Stimulated activated naive B cell treated with anti-CD40 and anti-IgM and Interleukin-4, amounts not matched to agents 10 μg/mL and 1 μg/mL and 100 μg/mL, for 72 hours (primary cell): ENCODE measurements around the gene ALPI.
"Not testable (repeated sequence)": the region's sequence is repeated elsewhere in the genome, so short reads cannot be mapped to it uniquely, and the experiment has no call there.

ENCODE experiments used
- ATAC-seq, 2 donors: fragments of 150-1000 bp; cut with Tn5 transposase; replicated peaks; 2 replicates each; pipeline ENCODE4 v1.10.0; 2021; ENCODE audit warnings: moderate library complexity in 1 of 2
- DNase-seq: peaks from one replicate; pipeline ENCODE4 v3.0.0; 2021
- H3K27ac Mint-ChIP-seq: one replicate; pipeline ENCODE4 v1.8.0; 2022; ENCODE audit warnings: mild to moderate bottlenecking, mixed read lengths
- H3K27me3 Mint-ChIP-seq, 2 donors: one replicate each; pipeline ENCODE4 v1.8.0; 2022; ENCODE audit warnings: mixed read lengths in 2 of 2
- H3K36me3 Mint-ChIP-seq, 2 donors: one replicate each; pipeline ENCODE4 v1.8.0; 2022; ENCODE audit warnings: mixed read lengths in 2 of 2, mild to moderate bottlenecking in 1 of 2
- H3K4me1 Mint-ChIP-seq, 2 donors: one replicate each; pipeline ENCODE4 v1.8.0; 2022; ENCODE audit warnings: mixed read lengths in 2 of 2, mild to moderate bottlenecking in 1 of 2
- H3K4me3 Mint-ChIP-seq, 2 donors: one replicate each; pipeline ENCODE4 v1.8.0; 2022; ENCODE audit warnings: mild to moderate bottlenecking in 2 of 2, mixed read lengths in 2 of 2, moderate library complexity in 1 of 2
- H3K9me3 Mint-ChIP-seq, 2 donors: one replicate each; pipeline ENCODE4 v1.8.0; 2022; ENCODE audit warnings: mixed read lengths in 2 of 2, mild to moderate bottlenecking in 1 of 2

Gene ALPI

DNA sequence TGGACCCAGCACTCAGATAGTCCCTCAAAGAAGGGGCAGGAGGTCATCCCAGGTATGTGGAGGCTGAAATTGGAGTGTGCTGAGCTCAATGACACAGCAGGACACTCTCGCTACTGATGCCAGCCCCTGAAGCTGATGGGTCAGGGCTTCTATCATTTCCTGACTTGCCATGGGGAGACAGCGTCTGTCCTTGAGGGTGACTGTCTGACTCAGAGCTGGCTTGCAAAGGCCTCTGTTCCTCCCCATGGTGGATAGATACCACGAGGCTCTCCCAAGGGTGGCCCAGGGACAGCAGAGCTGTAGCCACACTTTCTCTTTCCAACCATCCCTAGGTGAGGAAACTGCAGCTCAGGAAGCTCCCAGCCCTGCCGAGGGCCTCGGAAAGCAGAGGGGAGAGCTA, 38.5 kb upstream of the ALPI start:
- no peak for DNase-seq
- no peak for ATAC-seq
- peaks cover 25 to 46% of the 10 kb centered on the region in 2 donors for H3K4me1 Mint-ChIP-seq
- H3K27me3 Mint-ChIP-seq = peaks cover 53 to 84% of the 10 kb centered on the region in 2 donors
- H3K9me3 Mint-ChIP-seq = peaks cover 0 to 4% of the 10 kb centered on the region in 2 donors
- no peak overlapping the region for H3K27ac Mint-ChIP-seq
- H3K36me3 Mint-ChIP-seq = peaks cover 0 to 5% of the 10 kb centered on the region in 2 donors
- H3K4me3 Mint-ChIP-seq = no peak overlapping the region

GRCh38 chr2:232418056-232418455, 37.9 kb upstream of the ALPI start:
- peak overlapping the region; percentile 26 to 66 for H3K4me3 Mint-ChIP-seq
- peaks cover 0 to 8% of the 10 kb centered on the region in 2 donors for H3K36me3 Mint-ChIP-seq
- peaks cover 21 to 40% of the 10 kb centered on the region in 2 donors for H3K4me1 Mint-ChIP-seq
- H3K27ac Mint-ChIP-seq = no peak overlapping the region
- DNase-seq (no peak), ATAC-seq (no peak)
- H3K9me3 Mint-ChIP-seq = peaks cover 0 to 4% of the 10 kb centered on the region in 2 donors
- peaks cover 57 to 89% of the 10 kb centered on the region in 2 donors for H3K27me3 Mint-ChIP-seq

- H3K27ac Mint-ChIP-seq = no peak overlapping the region
- peaks cover 0 to 8% of the 10 kb centered on the region in 2 donors for H3K36me3 Mint-ChIP-seq
- peaks cover 0 to 4% of the 10 kb centered on the region in 2 donors for H3K9me3 Mint-ChIP-seq
- peaks cover 15 to 34% of the 10 kb centered on the region in 2 donors for H3K4me1 Mint-ChIP-seq
- peak overlapping the region; percentile 79 to 83 for H3K4me3 Mint-ChIP-seq
- ATAC-seq (peak; percentile 43 to 47), DNase-seq (no peak)
- peaks cover 63 to 90% of the 10 kb centered on the region in 2 donors for H3K27me3 Mint-ChIP-seq
Measured at GRCh38 chr2:232418466-232419244, 37.3 kb upstream of the ALPI start.

DNA sequence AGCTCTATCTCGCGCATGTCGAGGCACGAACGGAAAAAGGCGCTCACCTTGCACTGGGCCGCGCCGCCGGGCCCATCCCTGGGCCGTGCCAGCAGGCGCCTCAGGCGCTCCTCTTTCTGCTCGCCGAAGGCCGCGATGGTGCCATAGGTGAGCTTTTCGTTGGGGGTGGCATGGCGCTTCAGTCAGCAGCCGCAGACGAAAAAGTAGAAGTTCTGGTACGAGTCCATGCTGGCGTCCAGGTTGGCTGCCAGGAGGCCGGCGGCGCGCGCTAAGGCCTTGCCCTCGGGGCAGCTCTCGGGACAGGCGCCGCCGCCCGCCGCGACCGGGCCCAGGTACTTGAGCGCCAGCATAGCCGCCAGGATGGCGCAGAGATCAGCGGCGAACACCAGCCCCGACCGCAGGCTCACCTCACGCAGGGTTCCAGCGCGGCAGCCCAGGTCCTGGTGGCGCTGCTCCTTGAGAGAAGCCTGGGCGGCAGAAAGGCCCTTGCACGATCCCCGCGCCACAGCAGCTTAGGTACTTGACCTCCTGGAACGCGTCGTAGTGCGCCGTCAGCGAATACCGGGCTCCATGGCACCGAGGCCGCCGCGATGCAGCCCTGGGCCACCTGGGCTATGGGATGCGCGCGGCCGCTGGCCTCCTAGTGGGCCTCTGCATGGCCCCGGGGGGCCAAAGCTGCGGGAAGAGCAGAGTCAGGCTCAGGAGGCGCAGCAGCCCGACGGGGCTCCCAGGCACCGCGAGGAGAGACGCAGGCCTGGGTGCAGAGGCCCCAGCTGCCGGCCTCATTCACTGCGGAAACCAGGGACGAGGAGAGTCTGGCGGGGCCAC, 36.5 kb upstream of the ALPI start:
- DNase-seq = no peak
- Mint-ChIP-seq H3K4me3 (peak overlapping the region; percentile 79 to 83), H3K36me3 (peaks cover 0 to 8% of the 10 kb centered on the region in 2 donors), H3K9me3 (peaks cover 0 to 4% of the 10 kb centered on the region in 2 donors), H3K4me1 (peaks cover 14 to 29% of the 10 kb centered on the region in 2 donors), H3K27me3 (peaks cover 67 to 86% of the 10 kb centered on the region in 2 donors), H3K27ac (no peak overlapping the region)
- ATAC-seq = peak; percentile 21 to 37

GRCh38 chr2:232420073-232420454, 35.9 kb upstream of the ALPI start:
- Mint-ChIP-seq H3K4me3 (peak overlapping the region; percentile 2 to 77), H3K9me3 (peaks cover 0 to 4% of the 10 kb centered on the region in 2 donors), H3K27me3 (peaks cover 64 to 91% of the 10 kb centered on the region in 2 donors), H3K4me1 (peaks cover 14 to 29% of the 10 kb centered on the region in 2 donors), H3K27ac (no peak overlapping the region), H3K36me3 (peaks cover 0 to 8% of the 10 kb centered on the region in 2 donors)
- ATAC-seq (no peak), DNase-seq (no peak)

DNA sequence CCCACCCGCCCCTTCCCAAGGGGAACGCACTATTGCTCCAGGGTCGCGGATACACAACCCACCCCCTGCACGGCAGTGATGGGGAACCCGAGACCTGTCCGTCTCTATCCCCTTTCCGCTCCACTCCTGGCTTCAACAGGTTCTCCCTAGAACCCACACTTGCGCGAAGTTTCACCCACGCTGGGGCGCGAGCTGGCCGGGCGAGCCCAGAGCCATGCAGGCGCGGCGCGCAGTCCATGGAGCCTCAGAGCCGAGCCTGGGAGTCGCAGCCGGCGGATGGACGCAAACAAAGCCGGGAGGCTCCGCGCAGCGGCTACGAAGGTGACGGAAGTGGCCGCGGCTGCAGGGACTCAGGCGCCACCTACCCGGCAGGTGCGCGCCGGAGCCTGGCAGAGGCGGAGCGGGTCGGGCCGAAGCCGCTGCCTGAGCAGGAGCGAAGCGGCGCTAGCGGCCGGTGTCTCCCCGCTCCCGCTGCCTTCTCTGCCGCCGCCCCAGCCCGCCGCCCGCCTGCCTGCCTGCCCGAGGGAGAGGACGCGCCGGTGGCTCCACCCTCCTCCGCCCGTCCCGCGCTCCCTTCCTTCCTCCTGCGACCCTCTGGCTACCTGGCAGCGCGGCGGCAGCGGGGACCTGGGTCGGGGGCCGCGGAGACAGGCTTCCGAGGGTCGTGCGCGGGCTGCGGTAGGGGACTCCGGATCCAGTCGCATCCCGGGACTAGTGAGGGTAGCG, 35.3 kb upstream of the ALPI start:
- peaks cover 14 to 29% of the 10 kb centered on the region in 2 donors for H3K4me1 Mint-ChIP-seq
- peaks cover 0 to 4% of the 10 kb centered on the region in 2 donors for H3K9me3 Mint-ChIP-seq
- H3K27ac Mint-ChIP-seq = no peak overlapping the region
- peak; percentile 54 to 68 for ATAC-seq
- peaks cover 58 to 92% of the 10 kb centered on the region in 2 donors for H3K27me3 Mint-ChIP-seq
- H3K36me3 Mint-ChIP-seq = peaks cover 0 to 8% of the 10 kb centered on the region in 2 donors
- DNase-seq = no peak
- H3K4me3 Mint-ChIP-seq = peak overlapping the region; percentile 69 to 77

DNA sequence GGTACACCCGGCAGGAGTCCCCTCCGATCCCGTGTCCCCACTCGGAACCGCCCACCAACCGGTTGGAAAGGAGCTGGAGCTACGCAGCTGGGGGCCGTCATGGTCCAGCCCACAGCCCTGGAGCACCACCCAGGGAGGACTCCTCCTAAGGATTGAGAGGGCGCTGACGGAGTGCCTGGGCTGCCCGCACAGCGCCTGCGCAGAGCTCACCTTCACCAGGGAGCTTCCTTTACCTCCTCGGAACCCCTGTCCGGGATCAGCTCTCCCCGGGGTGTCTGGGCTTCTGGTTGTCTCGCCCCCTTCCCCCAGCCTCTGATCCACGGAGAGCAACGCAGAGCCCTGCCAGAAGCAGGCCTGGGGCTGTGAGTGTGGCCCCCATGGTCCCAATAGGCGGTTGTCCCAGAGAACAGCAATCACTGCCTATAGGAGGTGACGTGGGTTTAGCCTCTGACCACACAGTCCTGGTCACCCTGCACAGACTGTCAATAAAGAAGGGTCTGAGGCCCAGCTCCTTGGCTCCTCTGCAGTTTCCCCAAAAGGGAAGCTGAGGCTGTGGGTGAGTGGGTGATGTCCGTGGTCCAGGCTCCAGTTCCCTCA, 34.7 kb upstream of the ALPI start:
- Mint-ChIP-seq H3K9me3 (peaks cover 0 to 4% of the 10 kb centered on the region in 2 donors), H3K4me3 (peak overlapping the region; percentile 64 to 77), H3K4me1 (peaks cover 14 to 29% of the 10 kb centered on the region in 2 donors), H3K27ac (no peak overlapping the region), H3K36me3 (peaks cover 0 to 8% of the 10 kb centered on the region in 2 donors), H3K27me3 (peaks cover 51 to 88% of the 10 kb centered on the region in 2 donors)
- ATAC-seq (no peak), DNase-seq (no peak)

DNA sequence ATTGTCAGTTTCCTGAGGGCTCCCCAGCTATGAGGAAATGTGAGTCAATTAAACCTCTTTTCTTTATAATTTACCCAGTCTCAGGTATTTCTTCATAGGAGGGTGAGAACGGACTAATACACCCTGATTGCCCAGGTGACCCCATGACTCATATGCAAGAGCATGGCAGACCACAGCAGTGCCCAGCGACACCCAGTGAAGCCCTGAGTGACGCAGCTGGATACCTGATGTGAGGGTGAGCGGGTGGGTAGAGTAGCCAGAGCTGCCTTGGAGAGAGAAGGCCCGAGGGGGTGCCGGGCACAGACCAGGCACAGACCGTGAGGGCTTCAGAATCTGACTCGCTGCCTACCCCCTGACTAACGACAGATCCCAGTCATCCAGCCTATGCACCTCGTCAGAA, 33.9 kb upstream of the ALPI start:
- H3K9me3 Mint-ChIP-seq = peaks cover 0 to 4% of the 10 kb centered on the region in 2 donors
- H3K4me1 Mint-ChIP-seq = peaks cover 14 to 29% of the 10 kb centered on the region in 2 donors
- peaks cover 0 to 8% of the 10 kb centered on the region in 2 donors for H3K36me3 Mint-ChIP-seq
- H3K27ac Mint-ChIP-seq = no peak overlapping the region
- peak overlapping the region; percentile 14 to 77 for H3K4me3 Mint-ChIP-seq
- DNase-seq (no peak), ATAC-seq (no peak)
- H3K27me3 Mint-ChIP-seq = peaks cover 48 to 81% of the 10 kb centered on the region in 2 donors

- H3K4me3 Mint-ChIP-seq, H3K27ac Mint-ChIP-seq, DNase-seq, ATAC-seq, H3K9me3 Mint-ChIP-seq, H3K36me3 Mint-ChIP-seq: not testable (repeated sequence)
- Mint-ChIP-seq H3K4me1 (peaks cover 14 to 29% of the 10 kb centered on the region in 2 donors), H3K27me3 (peaks cover 46 to 71% of the 10 kb centered on the region in 2 donors)
Measured at GRCh38 chr2:232422996-232423395, 33.0 kb upstream of the ALPI start.

GRCh38 chr2:232423407-232423806, 32.5 kb upstream of the ALPI start:
- not testable (repeated sequence) for H3K9me3 Mint-ChIP-seq, ATAC-seq
- H3K27me3 Mint-ChIP-seq = peaks cover 42 to 67% of the 10 kb centered on the region in 2 donors

DNA sequence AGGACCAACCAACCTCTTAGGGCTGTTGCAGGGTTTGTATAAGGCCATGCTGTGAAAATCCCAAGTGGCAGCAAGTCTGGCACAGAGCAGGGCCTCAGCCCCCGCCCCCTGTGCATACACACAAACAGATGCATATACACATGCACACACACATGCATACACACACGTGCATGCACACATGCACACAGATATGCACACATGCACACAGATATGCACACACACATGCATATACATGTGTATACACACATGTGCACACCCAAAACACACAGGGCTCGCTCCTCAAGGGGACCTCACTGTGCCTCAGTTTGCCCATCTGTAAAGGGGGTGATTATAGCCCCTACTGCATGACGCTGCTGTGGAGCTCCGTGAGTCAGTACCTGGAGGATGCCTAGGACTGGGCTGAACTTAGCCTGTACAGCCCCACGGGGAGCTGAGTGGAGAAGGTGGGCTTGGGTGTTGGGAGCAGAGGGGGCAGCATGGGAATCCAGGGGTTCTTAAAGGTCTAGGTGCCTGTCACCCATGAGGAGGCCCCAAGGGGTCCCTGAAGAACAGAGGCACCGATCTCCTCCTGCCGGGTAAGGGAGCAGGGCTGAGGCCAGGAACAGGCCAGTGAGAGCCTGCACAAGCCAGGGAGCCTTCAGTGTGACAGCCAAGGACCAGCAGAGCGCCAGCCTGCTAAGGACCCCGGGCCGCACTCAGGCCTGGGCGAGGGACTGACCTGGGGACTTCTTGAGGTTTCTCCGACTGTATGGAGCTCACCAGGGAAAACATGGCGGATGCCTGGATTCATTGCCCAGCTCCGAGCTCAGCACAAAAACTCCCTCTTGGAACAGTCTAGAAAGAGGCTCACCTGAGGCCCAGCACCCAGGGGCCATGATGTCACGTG, 24.0 kb upstream of the ALPI start:
- no peaks in the 10 kb centered on the region for H3K9me3 Mint-ChIP-seq
- no peaks in the 10 kb centered on the region for H3K36me3 Mint-ChIP-seq
- no peak overlapping the region for H3K27ac Mint-ChIP-seq
- peaks cover 1 to 5% of the 10 kb centered on the region in 2 donors for H3K4me1 Mint-ChIP-seq
- H3K27me3 Mint-ChIP-seq = peaks cover 0 to 6% of the 10 kb centered on the region in 2 donors
- DNase-seq (no peak), ATAC-seq (no peak)
- H3K4me3 Mint-ChIP-seq = no peak overlapping the region

More at GRCh38 chr2:232423407-232423806, 32.5 kb upstream of the ALPI start:
- peaks cover 10 to 25% of the 10 kb centered on the region in 2 donors for H3K4me1 Mint-ChIP-seq
- H3K4me3 Mint-ChIP-seq, DNase-seq, H3K36me3 Mint-ChIP-seq, H3K27ac Mint-ChIP-seq: not testable (repeated sequence)

GRCh38 chr2:232432598-232433184, 23.3 kb upstream of the ALPI start:
- peaks cover 0 to 7% of the 10 kb centered on the region in 2 donors for H3K27me3 Mint-ChIP-seq
- DNase-seq = no peak
- no peak overlapping the region for H3K27ac Mint-ChIP-seq
- peaks cover 1 to 5% of the 10 kb centered on the region in 2 donors for H3K4me1 Mint-ChIP-seq
- no peaks in the 10 kb centered on the region for H3K9me3 Mint-ChIP-seq
- no peaks in the 10 kb centered on the region for H3K36me3 Mint-ChIP-seq
- H3K4me3 Mint-ChIP-seq = no peak overlapping the region
- no peak for ATAC-seq
